Calu3 (cell line): Measurements from ENCODE around the gene NDUFA6. TPM values are rescaled to one million over a fixed set of nuclear protein-coding genes. Genes with fewer than 3 reads are reported as not detected.

Experiments used
- BruUV-seq: library from RNA; stranded (reverse); fragments of 400-500 nt; replicated peaks from 2 replicates; lab custom pipeline; 2021; lab: Mats Ljungman, UMichigan
- CTCF ChIA-PET: fragments of 300-600 bp; sonication (Branson Sonifier 250); formaldehyde crosslinking; loops from one replicate; lab custom pipeline; 2022; ENCODE audit warnings: antibody characterized with exemption; lab: Charles Lee
- DNase-seq: peaks from one replicate; pipeline ENCODE4 v3.0.0; 2022
- H3K27ac Mint-ChIP-seq: one replicate; pipeline ENCODE4 v1.8.0; 2022; ENCODE audit warnings: mixed read lengths; ENCODE audit not compliant: unreplicated experiment
- H3K27me3 Mint-ChIP-seq: one replicate; pipeline ENCODE4 v1.8.0; 2022; ENCODE audit warnings: mixed read lengths; ENCODE audit not compliant: unreplicated experiment
- H3K36me3 Mint-ChIP-seq: one replicate; pipeline ENCODE4 v1.8.0; 2022; ENCODE audit warnings: mild to moderate bottlenecking, moderate library complexity, mixed read lengths; ENCODE audit not compliant: insufficient read depth, unreplicated experiment
- H3K4me1 Mint-ChIP-seq: one replicate; pipeline ENCODE4 v1.8.0; 2022; ENCODE audit warnings: mild to moderate bottlenecking, low read depth, mixed read lengths; ENCODE audit not compliant: unreplicated experiment
- H3K4me3 Mint-ChIP-seq: one replicate; pipeline ENCODE4 v1.8.0; 2022; ENCODE audit warnings: mild to moderate bottlenecking, low read depth, moderate library complexity, mixed read lengths; ENCODE audit not compliant: unreplicated experiment
- H3K9me3 Mint-ChIP-seq: one replicate; pipeline ENCODE4 v1.8.0; 2022; ENCODE audit warnings: low read depth, mixed read lengths; ENCODE audit not compliant: unreplicated experiment
- CTCF ChIP-seq: fragments of 200-600 bp; IDR thresholded peaks from one replicate; pipeline ENCODE4 v1.8.0; 2022; ENCODE audit warnings: antibody characterized with exemption; ENCODE audit not compliant: unreplicated experiment
- intact Hi-C: fragments of 100-400 bp; cut with micrococcal nuclease; formaldehyde crosslinking; loops from one replicate; pipeline ENCODE4 v1.10.0; 2022; ENCODE audit not compliant: unreplicated experiment
- total RNA-seq: library from RNA; stranded (reverse); gene quantifications from 2 replicates; pipeline ENCODE4 v1.2.3, GENCODE V29; 2022

NDUFA6 gene
- total RNA-seq, 1 experiment from 2014 or later, result 61.6 TPM

DNA sequence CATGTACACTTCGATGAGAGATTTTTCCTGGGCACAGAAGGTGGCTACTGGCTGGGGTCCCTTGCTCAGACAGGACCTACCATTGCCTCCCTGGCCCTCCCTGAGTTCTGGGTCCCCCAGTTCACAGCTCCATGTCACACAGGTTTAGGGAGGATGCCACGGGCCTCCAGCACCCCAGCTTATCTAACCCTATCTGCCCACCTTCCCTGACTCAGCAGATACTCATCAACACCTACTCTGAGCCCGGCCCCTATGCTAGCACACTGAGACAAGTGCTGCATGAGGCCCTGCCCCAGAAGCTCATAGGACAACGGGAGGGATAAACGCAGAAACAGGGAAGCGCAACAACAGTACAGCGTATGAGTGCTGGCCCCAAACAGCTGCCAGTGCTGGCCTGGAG lies 29.5 kb downstream of the NDUFA6 start:
- intact Hi-C loops, result no loop called here
- Mint-ChIP-seq H3K9me3 (peaks cover 13% of the 10 kb centered on the region), H3K27ac (no peak overlapping the region), H3K4me3 (no peak overlapping the region), H3K4me1 (no peaks in the 10 kb centered on the region), H3K36me3 (peaks cover 11% of the 10 kb centered on the region), H3K27me3 (no peaks in the 10 kb centered on the region)
- BruUV-seq, result no TSS peak
- CTCF ChIA-PET, result interaction anchor here (0.6 to 0.7 kb wide), 3 partner anchors 9 to 715 kb away, joined by 3 to 8 read pairs (median 4); no protein-coding TSS in a partner anchor
- TF ChIP-seq CTCF, result no peak
- DNase-seq, result no peak

GRCh38 chr22:42060489-42060888 lies 30.1 kb downstream of the NDUFA6 start:
- intact Hi-C loops, result no loop called here
- H3K4me3 Mint-ChIP-seq, result no peak overlapping the region
- H3K4me1 Mint-ChIP-seq, result no peaks in the 10 kb centered on the region
- CTCF ChIA-PET, result interaction anchor here (0.6 kb wide), 1 partner anchor 715 kb away, joined by 4 read pairs; no protein-coding TSS in a partner anchor
- H3K27ac Mint-ChIP-seq, result no peak overlapping the region
- no TSS peak for BruUV-seq
- H3K36me3 Mint-ChIP-seq, result peaks cover 11% of the 10 kb centered on the region
- H3K9me3 Mint-ChIP-seq, result peaks cover 13% of the 10 kb centered on the region
- TF ChIP-seq CTCF, result no peak
- no peak for DNase-seq
- no peaks in the 10 kb centered on the region for H3K27me3 Mint-ChIP-seq

GRCh38 chr22:42056757-42057511 lies 33.6 kb downstream of the NDUFA6 start:
- CTCF ChIA-PET, result no interaction called here
- Mint-ChIP-seq H3K4me3 (no peak overlapping the region), H3K9me3 (peaks cover 13% of the 10 kb centered on the region), H3K27ac (no peak overlapping the region), H3K4me1 (no peaks in the 10 kb centered on the region), H3K27me3 (no peaks in the 10 kb centered on the region), H3K36me3 (peaks cover 6% of the 10 kb centered on the region)
- TF ChIP-seq CTCF, result no peak
- no TSS peak for BruUV-seq
- no peak for DNase-seq
- intact Hi-C loops, result no loop called here

DNA sequence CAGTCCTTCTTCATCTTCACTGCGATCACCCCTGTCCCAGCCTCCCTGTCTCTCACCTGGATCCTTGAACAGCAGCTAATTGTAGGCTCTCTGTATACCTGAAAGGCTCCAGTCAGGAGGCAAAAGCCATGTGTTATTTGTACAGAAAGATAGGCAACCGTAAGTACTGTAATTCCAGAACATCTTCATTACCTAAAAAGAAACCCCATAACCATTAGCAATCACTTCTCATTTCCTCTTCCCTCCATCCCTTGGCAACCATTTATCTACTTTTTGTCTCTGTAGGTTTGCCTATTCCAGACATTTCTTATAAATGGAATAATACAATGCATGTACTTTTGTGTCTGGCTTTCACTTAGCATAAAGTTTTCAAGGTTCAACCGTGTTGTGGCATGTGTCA lies 37.8 kb downstream of the NDUFA6 start:
- no peak for DNase-seq
- H3K27me3 Mint-ChIP-seq, result no peaks in the 10 kb centered on the region
- H3K36me3 Mint-ChIP-seq, result no peaks in the 10 kb centered on the region
- no peak overlapping the region for H3K27ac Mint-ChIP-seq
- CTCF ChIA-PET, result no interaction called here
- H3K4me1 Mint-ChIP-seq, result no peaks in the 10 kb centered on the region
- BruUV-seq, result no TSS peak
- no peak overlapping the region for H3K4me3 Mint-ChIP-seq
- intact Hi-C loops, result no loop called here
- peaks cover 4% of the 10 kb centered on the region for H3K9me3 Mint-ChIP-seq
- no peak for TF ChIP-seq CTCF
